Right renal pelvis (tissue), 4 donors: ENCODE measurements around the gene ARFRP1. TPM values are rescaled to one million over a fixed set of nuclear protein-coding genes. Genes with fewer than 3 reads are reported as not detected.
"Not testable (repeated sequence)": the region's sequence is repeated elsewhere in the genome, so short reads cannot be mapped to it uniquely, and the experiment has no call there.

Experiments used
- DNase-seq, 4 donors: peaks; one replicate each; pipeline ENCODE4 v3.0.0-alpha.2; 2013; ENCODE audit warnings: low read depth in 4 of 4, low spot score in 3 of 4, missing footprints in 1 of 4
- polyA plus RNA-seq, 4 donors: library from polyadenylated mRNA; unstranded; fragments of 120-200 nt; gene quantifications; one replicate each; pipeline ENCODE4 v1.2.1, GENCODE V29; 2013; ENCODE audit not compliant: insufficient read length in 4 of 4

The ARFRP1 gene
- polyA plus RNA-seq, 4 donors = 29.9 to 41.3 (median 34.4) TPM

DNA sequence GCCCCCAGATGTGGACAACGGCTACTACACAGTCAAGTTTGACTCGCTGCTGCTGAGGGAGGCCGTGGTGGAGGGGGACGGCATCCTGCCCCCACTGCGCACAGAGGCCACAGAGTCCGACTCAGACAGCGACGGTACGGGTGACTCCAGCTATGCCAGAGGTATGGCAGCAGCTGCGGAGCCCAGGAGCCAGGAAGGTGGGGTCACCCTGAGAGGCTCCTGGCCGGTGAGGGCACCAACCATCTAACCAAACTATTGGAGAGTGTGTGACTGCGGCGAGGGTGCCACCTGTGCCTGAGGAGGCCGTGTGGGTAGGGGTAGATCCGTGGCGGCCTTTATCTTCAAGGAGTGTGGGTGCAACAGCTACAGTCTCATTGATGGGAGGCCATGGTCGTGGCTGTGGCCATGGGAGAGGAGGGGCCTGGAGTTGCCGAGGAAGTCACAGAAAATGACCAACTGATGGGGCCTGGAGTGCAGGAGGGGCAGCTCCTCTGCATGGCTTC lies 25.9 kb upstream of the ARFRP1 start:
- DNase-seq = no peak

GRCh38 chr20:63733117-63733516 lies 25.3 kb upstream of the ARFRP1 start:
- DNase-seq = no peak

- no peak for DNase-seq
These were observed 24.6 kb upstream of the ARFRP1 start for GRCh38 chr20:63732118-63733095.

DNA sequence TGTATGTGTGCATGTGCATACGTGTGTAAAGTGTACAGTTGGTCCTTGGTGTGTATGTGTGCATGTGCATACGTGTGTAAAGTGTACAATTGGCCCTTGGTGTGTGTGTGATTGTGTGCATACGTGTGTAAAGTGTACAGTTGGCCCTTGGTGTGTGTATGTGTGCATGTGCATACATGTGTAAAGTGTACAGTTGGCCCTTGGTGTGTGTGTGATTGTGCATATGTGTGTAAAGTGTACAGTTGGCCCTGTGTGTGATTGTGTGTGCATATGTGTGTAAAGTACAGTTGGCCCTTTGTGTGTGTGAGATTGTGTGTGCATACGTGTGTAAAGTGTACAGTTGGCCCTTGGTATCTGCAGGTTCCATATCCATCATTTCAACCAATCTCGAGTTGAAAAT lies 23.6 kb upstream of the ARFRP1 start:
- DNase-seq = no peak

DNA sequence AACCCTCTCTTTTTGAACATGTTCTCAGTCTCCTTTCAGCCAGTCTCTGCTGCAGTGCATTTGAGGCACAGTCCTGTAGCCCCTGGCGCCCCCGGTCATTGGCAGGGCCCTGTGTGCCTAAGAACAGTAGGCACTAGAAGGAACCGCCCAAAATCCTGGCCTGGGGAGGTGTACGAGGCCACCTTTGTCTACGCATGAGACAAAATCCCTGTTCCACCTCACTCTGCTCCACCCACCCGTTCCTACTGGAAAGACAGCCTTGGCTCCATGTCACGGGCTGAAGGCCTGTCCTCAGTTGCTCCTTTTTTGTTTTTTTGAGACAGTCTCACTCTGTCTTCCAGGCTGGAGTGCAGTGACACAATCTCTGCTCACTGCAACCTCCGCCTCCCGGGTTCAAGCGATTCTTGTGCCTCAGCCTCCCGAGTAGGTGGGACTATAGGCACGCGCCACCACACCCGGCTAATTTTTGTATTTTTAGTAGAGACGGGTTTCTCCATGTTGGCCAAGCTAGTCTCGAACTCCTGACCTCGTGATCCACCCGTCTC lies 22.5 kb upstream of the ARFRP1 start:
- not testable (repeated sequence) for DNase-seq

GRCh38 chr20:63722967-63723622 lies 15.3 kb upstream of the ARFRP1 start:
- DNase-seq = not testable (repeated sequence)

GRCh38 chr20:63718996-63719395 lies 11.2 kb upstream of the ARFRP1 start:
- DNase-seq = no peak

DNA sequence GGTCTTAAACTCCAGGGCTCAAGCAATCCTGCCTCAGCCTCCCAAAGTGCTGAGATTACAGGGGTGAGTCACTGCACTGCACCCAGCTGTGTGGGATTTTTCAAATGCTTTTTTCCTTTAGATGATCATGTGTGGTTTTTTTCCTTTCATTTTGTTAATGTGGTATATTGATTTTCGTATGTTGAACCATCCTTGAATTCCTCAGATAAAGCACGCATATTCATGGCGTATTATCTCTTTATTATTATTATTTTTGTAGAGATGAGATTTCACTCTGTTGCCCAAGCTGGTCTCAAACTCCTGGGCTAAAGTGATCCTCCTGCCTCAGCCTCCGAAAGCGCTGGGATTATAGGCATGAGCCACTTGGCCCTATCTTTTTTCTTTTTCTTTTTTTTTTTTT lies 7.1 kb upstream of the ARFRP1 start:
- DNase-seq = no peak

GRCh38 chr20:63712191-63712590 lies 4.4 kb upstream of the ARFRP1 start:
- DNase-seq = no peak

- DNase-seq = no peak
These were observed 3.4 kb upstream of the ARFRP1 start for GRCh38 chr20:63711085-63711645.

- DNase-seq = no peak
These were observed 1.4 kb upstream of the ARFRP1 start for GRCh38 chr20:63709149-63709527.

DNA sequence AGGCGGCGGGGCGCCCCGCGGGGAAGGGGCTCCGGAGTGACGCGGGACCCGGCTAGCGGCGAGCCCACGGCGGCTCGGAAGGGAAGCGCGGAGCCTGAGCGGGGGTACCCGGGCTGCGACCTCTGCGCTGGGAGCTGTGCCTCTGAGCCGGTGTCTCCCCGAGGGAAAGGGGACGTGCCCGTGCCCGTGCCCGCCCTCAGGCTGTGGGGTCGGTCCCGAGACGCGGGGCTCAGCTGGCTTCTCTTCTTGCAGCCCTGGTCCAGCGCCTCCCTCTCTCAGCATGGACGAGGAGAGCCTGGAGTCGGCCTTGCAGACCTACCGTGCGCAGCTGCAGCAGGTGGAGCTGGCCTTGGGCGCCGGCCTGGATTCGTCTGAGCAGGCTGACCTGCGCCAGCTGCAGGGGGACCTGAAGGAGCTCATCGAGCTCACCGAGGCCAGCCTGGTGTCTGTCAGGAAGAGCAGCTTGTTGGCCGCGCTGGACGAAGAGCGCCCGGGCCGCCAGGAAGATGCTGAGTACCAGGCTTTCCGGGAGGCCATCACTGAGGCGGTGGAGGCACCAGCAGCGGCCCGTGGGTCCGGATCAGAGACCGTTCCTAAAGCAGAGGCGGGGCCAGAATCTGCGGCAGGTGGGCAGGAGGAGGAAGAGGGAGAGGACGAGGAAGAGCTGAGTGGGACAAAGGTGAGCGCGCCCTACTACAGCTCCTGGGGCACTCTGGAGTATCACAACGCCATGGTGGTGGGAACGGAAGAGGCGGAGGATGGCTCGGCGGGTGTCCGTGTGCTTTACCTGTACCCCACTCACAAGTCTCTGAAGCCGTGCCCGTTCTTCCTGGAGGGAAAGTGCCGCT lies 749 bp upstream of the ARFRP1 start:
- no peak for DNase-seq

DNA sequence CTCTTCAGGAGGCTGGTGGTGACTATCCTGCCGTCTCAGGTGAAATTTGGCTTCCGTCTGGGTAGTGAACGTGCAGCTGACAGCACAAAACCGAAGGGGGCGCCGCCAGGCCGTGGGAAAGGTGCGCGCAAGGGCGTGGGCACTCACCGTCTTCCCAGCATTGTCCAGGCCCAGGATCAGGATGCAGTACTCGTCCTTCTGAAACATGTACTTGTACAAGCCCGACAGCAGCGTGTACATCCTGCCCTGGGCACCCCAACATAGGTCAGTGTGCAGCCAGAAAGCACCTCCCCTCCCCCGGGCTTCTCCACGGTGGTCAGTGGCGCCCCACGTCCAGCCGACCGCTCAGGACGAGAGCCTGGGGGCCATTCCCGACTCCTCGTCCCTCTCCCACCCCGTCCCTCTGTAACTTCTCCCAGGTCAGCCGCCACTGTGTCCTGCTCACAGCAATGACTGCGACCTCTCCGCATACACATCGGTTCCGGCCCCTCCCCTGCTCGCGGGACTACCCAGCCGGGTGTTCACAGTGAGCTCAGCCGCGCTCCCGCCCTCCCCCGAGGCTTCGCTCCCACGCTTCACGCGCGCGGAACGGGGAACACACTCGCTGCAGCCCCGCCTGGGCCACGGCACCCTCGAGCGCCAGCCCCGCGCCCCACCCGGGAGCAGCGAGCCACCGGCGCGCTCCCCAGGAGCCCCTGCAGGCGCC lies 771 bp downstream of the ARFRP1 start:
- DNase-seq = no peak

GRCh38 chr20:63706027-63706695 lies 1.6 kb downstream of the ARFRP1 start:
- no peak for DNase-seq

GRCh38 chr20:63705232-63706026 lies 2.3 kb downstream of the ARFRP1 start:
- DNase-seq = no peak

DNA sequence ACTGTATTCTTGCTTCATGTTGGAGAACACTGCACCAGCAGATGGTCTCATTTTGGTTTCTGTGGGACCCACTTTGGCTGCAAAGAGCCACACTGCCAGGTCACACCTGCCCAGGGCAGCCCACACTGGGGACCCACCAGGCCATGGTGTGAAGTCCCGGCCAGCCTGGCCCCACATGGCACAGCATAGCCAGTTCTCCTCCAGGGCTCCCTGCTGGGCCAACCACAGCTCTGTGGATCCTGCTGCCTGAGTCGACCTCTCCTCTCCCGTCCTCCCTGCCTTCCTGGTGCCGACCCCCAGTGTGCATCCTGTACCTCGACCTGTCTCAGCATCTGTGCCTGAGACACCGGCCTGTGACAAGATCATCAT lies 3.0 kb downstream of the ARFRP1 start:
- DNase-seq = no peak

GRCh38 chr20:63703976-63704748 lies 3.6 kb downstream of the ARFRP1 start:
- DNase-seq = no peak
